Effector memory CD4-positive, alpha-beta T cell (primary cell): ENCODE data around the gene CDC37L1.

Source experiments
- DNase-seq, 3 donors: peaks; one replicate each; pipeline ENCODE4 v3.0.0-alpha.2; 2020
- H3K27ac ChIP-seq: 2 replicates; pipeline ENCODE4 v1.7.0; 2013; ENCODE audit warnings: mild to moderate bottlenecking, low read length, moderate library complexity; ENCODE audit not compliant: insufficient read depth, poor library complexity, severe bottlenecking
- H3K27me3 ChIP-seq: replicated peaks from 2 replicates; pipeline ENCODE4 v1.7.0; 2013; ENCODE audit warnings: mild to moderate bottlenecking, low read length; ENCODE audit not compliant: insufficient read depth, control insufficient read depth, poor library complexity, severe bottlenecking
- H3K36me3 ChIP-seq: 2 replicates; pipeline ENCODE4 v1.7.0; 2013; ENCODE audit warnings: mild to moderate bottlenecking, low read length, moderate library complexity; ENCODE audit not compliant: control insufficient read depth, insufficient read depth
- H3K4me1 ChIP-seq: 2 replicates; pipeline ENCODE4 v1.7.0; 2013; ENCODE audit warnings: low read length, mild to moderate bottlenecking; ENCODE audit not compliant: control insufficient read depth, insufficient read depth, poor library complexity, severe bottlenecking
- H3K4me3 ChIP-seq: 2 replicates; pipeline ENCODE4 v1.7.0; 2013; ENCODE audit warnings: low read length, low read depth, mild to moderate bottlenecking; ENCODE audit not compliant: insufficient read depth, poor library complexity, severe bottlenecking
- H3K9me3 ChIP-seq: 2 replicates; pipeline ENCODE4 v1.7.0; 2013; ENCODE audit warnings: mild to moderate bottlenecking, low read length, moderate library complexity; ENCODE audit not compliant: control insufficient read depth

CDC37L1 gene

DNA sequence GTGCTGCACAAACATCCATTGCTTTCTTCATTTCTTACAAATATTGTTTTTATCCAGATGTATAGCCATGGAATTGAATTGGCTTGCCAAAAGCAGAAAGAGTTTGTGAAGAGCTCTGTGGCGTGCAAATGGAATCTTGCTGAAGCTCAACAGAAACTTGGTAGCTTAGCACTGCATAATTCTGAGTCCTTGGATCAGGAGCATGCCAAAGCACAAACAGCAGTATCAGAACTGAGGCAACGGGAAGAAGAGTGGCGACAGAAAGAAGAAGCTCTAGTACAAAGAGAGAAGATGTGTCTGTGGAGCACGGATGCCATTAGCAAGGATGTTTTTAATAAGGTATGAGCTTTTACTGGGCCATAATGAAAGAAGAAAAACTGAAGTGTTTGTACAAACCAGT lies 5.5 kb downstream of the CDC37L1 start:
- Histone ChIP-seq H3K4me1 (peaks cover 8% of the 10 kb centered on the region), H3K4me3 (no peak overlapping the region), H3K9me3 (no peaks in the 10 kb centered on the region), H3K27ac (no peak overlapping the region), H3K36me3 (peaks cover 14% of the 10 kb centered on the region), H3K27me3 (no peaks in the 10 kb centered on the region)
- DNase-seq = no peak

DNA sequence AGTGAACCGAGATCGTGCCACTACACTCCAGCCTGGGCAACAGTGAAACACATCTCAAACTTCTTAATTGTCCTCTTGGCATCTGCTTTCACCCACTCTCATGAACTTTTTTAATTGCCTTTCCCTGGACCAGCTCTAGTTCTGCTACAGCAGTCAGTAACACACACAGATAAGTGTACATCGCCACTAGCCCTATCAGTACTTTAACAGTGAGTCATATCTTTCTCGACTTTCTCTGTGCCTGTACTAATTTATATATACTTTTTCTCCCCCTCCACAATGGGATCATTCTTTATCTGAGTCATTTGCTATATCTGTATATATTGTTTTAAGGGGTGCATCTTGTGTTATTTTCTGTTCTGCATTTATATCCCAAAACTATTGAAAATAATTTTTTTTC lies 6.7 kb downstream of the CDC37L1 start:
- Histone ChIP-seq H3K4me1 (peaks cover 3% of the 10 kb centered on the region), H3K27ac (no peak overlapping the region), H3K27me3 (no peaks in the 10 kb centered on the region), H3K4me3 (no peak overlapping the region), H3K36me3 (peaks cover 17% of the 10 kb centered on the region), H3K9me3 (no peaks in the 10 kb centered on the region)
- no peak for DNase-seq

DNA sequence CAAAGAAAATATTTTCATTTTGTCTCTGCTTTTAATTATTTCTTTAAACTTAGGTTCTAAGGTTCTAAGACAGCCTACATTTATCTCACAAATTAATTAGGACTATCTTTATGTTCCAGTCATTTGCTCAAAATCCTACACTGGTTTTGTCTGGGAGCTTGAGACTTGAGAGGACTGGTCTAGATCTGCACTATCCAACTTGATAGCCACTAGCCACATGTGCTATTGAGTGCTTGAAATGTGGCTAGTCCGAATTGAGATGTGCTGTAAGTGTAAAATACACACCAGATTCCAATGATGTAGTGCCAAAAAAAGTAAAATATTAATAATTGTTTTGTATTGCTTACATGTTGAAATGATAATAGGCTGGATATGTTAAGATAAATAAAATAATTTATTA lies 7.2 kb downstream of the CDC37L1 start:
- H3K27ac ChIP-seq = no peak overlapping the region
- no peak overlapping the region for H3K4me3 ChIP-seq
- no peak for DNase-seq
- H3K36me3 ChIP-seq = peaks cover 21% of the 10 kb centered on the region
- peaks cover 3% of the 10 kb centered on the region for H3K4me1 ChIP-seq
- H3K9me3 ChIP-seq = no peaks in the 10 kb centered on the region
- H3K27me3 ChIP-seq = no peaks in the 10 kb centered on the region

DNA sequence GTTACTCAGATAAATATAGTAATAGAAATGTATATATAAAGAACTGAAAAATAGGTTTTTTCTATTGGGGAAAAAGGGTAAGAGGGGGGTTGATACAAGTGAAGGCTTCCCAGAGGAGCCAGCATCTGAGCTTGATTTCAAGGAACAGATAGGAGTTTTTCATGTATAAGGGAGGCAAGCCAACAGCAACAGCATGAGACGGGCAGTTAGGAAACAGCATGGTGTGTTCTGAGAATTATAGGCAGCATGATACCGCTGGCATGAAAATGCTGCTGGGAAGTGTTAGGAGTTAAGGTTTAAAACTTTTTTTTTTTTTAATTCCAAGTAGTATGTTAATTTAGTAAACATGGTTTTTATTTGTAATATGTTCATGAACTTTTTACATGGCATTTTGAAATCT lies 9.7 kb downstream of the CDC37L1 start:
- H3K36me3 ChIP-seq = peaks cover 27% of the 10 kb centered on the region
- peaks cover 3% of the 10 kb centered on the region for H3K4me1 ChIP-seq
- no peaks in the 10 kb centered on the region for H3K27me3 ChIP-seq

DNA sequence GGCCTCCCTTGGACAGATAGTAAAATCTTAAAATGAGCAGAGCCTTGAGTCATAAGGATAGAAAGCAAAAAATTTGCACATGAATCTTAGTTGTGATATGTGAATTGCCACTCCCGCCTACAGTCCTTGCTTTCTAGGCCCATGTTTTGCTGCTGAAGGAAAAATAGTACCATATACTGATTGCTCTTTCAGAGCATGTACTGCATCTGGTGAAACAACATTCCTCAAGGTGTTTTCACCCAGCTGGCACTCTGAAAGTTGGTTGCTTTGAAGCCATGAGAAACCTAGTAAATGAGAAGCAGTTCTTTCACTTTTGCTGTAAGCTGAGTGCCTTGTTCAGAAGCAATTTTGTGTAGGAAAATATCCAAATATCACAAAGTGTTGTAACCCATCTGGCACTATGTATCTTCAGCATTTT lies 10.3 kb downstream of the CDC37L1 start:
- H3K4me3 ChIP-seq = no peak overlapping the region
- H3K36me3 ChIP-seq = peaks cover 27% of the 10 kb centered on the region
- DNase-seq = no peak
- no peaks in the 10 kb centered on the region for H3K9me3 ChIP-seq
- no peak overlapping the region for H3K27ac ChIP-seq
- H3K27me3 ChIP-seq = no peaks in the 10 kb centered on the region
- H3K4me1 ChIP-seq = peaks cover 3% of the 10 kb centered on the region

More for the DNA sequence above, 9.7 kb downstream of the CDC37L1 start:
- no peak for DNase-seq
- no peak overlapping the region for H3K4me3 ChIP-seq
- H3K27ac ChIP-seq = no peak overlapping the region
- no peaks in the 10 kb centered on the region for H3K9me3 ChIP-seq

DNA sequence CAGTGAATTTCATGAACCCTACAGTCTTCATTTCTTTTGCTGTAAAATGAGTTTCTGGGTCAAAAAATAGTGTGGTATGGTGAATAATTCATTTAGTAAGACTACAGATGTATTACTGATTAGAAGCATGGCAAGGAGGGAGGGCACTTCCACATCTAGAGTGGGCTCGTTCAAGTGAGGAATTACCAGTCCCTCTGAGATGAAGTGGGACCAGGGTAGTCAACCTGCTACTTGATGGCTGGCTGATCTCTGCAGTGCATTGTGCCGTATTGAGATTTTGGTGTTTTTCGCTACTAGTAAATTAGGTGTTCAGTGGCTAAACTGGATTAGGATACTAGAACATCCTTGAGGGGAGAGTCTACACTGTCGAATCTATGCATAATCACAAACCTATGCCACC lies 10.8 kb downstream of the CDC37L1 start:
- Histone ChIP-seq H3K36me3 (peaks cover 30% of the 10 kb centered on the region), H3K4me1 (peaks cover 3% of the 10 kb centered on the region), H3K4me3 (no peak overlapping the region), H3K9me3 (no peaks in the 10 kb centered on the region), H3K27me3 (no peaks in the 10 kb centered on the region), H3K27ac (no peak overlapping the region)
- DNase-seq = no peak

DNA sequence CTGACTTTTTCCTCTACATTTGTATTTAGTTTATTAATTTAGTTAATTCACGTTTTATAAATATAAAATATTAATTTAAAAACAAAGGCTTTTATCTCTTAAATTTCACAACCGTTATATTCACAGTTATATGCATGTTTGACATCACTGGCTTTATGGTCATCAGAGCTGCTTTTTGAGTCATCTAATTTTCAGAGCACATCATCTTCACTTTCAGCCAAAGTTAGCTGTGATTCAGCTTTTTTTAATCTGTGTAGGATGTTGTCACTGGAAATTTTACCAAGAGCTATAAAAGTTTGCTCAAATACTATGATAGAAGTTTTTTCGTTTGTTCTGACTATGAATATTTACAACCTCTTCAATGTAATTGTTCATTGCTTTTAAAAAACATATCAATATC lies 12.4 kb downstream of the CDC37L1 start:
- Histone ChIP-seq H3K9me3 (no peaks in the 10 kb centered on the region), H3K27me3 (no peaks in the 10 kb centered on the region)

DNA sequence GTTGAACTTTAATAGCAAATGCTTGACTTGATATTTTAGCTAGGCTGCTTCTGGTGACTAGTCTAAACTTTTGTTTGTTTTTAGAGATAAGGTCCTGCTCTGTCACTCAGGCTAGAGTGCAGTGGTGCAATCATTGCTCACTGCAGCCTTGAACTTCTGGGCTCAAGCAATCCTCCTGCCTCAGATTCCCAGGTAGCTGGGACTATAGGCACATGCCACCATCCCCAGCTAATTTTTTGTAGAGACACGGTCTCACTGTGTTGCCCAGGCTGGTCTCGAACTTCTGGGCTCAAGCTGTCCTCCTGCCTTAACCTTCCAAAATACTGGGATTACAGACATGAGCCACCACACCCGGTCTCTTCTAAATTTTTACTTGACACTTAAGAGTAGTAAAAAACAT lies 20.7 kb downstream of the CDC37L1 start:
- Histone ChIP-seq H3K4me3 (no peak overlapping the region), H3K9me3 (no peaks in the 10 kb centered on the region), H3K27ac (no peak overlapping the region), H3K36me3 (peaks cover 29% of the 10 kb centered on the region), H3K4me1 (no peaks in the 10 kb centered on the region), H3K27me3 (no peaks in the 10 kb centered on the region)
- no peak for DNase-seq

More for the DNA sequence above, 12.4 kb downstream of the CDC37L1 start:
- H3K27ac ChIP-seq = no peak overlapping the region
- peaks cover 19% of the 10 kb centered on the region for H3K36me3 ChIP-seq
- H3K4me1 ChIP-seq = peaks cover 3% of the 10 kb centered on the region
- no peak overlapping the region for H3K4me3 ChIP-seq
- no peak for DNase-seq

DNA sequence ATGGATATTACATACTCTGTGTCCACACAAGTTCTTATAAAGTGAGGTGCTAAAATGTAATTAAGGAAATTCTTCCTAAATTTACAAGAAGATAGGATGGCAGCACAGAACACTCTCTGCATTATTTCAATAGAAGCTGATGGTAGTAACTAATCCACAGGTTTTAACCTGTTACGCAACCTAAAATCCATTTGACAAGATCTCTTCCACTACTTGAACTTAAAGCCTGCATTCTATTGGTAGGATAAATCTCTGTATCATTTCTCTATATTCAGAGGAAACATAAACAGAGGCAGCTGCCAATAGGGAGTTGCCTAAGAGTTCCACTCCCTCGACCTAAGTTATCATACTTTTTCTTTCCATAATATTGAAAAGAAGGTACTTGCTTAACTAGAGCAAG lies 21.6 kb downstream of the CDC37L1 start:
- no peaks in the 10 kb centered on the region for H3K4me1 ChIP-seq
- no peak for DNase-seq
- no peaks in the 10 kb centered on the region for H3K27me3 ChIP-seq
- peaks cover 27% of the 10 kb centered on the region for H3K36me3 ChIP-seq
- no peak overlapping the region for H3K4me3 ChIP-seq
- no peaks in the 10 kb centered on the region for H3K9me3 ChIP-seq
- no peak overlapping the region for H3K27ac ChIP-seq

DNA sequence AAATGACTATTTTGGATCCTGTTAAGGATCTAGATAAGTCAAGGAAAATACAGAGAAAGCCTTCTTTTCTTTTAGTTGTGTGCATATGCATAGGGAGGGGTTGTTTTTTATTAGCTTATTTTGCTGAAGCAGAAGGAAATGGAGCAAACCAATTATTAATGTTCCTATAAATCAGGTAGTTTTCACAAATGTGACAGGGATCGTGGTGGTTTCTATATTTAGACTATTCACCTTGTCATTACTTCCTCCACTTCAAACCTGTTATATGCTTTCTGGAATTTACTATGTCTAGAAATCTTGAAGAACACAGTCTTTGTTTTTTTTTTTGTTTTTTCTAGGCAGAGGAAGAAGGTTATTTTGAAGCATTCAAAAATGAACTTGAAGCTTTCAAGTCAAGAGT lies 22.2 kb downstream of the CDC37L1 start:
- Histone ChIP-seq H3K27ac (no peak overlapping the region), H3K36me3 (peaks cover 27% of the 10 kb centered on the region), H3K4me1 (no peaks in the 10 kb centered on the region), H3K4me3 (no peak overlapping the region), H3K27me3 (no peaks in the 10 kb centered on the region), H3K9me3 (no peaks in the 10 kb centered on the region)
- no peak for DNase-seq

DNA sequence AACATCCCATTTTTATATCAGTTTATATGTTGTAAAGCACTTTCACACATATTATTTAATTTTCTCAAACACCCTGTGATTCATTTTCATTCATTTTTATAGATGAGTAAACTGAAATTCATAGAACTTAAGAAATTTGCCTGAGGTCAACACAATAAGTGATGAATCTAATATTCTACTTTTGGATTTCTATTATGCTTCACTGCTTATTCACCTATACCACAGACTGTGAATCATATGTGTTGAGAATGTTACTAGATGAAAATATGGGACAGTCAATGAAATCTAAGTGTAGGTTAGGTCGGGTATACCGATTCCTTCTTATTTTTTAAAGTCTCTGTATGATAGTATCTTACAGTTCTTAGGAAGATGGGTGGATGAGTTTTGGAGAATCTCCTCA lies 24.8 kb downstream of the CDC37L1 start:
- H3K27me3 ChIP-seq = no peaks in the 10 kb centered on the region
- H3K4me3 ChIP-seq = no peak overlapping the region
- peaks cover 17% of the 10 kb centered on the region for H3K36me3 ChIP-seq
- H3K27ac ChIP-seq = no peak overlapping the region
- no peaks in the 10 kb centered on the region for H3K9me3 ChIP-seq
- no peaks in the 10 kb centered on the region for H3K4me1 ChIP-seq
- no peak for DNase-seq
